C4-2B (cell line): ENCODE data around the gene TIMM10B.

ENCODE experiments used
- ZFX ChIP-seq: fragments of 450-650 bp; IDR thresholded peaks from 2 replicates; pipeline ENCODE4 v1.6.1; 2017
- TF ChIP-seq, protein P1 (sequence below): fragments of 450-650 bp; conservative IDR thresholded peaks from 2 replicates; pipeline ENCODE4 v1.5.1; 2017; ENCODE audit warnings: mild to moderate bottlenecking

GRCh38 chr11:6497069-6497839 lies 16.0 kb downstream of the TIMM10B start, which contains the start of gene DNHD1:
- TF ChIP-seq ZFX = no peak
- TF ChIP-seq, protein P1, sequence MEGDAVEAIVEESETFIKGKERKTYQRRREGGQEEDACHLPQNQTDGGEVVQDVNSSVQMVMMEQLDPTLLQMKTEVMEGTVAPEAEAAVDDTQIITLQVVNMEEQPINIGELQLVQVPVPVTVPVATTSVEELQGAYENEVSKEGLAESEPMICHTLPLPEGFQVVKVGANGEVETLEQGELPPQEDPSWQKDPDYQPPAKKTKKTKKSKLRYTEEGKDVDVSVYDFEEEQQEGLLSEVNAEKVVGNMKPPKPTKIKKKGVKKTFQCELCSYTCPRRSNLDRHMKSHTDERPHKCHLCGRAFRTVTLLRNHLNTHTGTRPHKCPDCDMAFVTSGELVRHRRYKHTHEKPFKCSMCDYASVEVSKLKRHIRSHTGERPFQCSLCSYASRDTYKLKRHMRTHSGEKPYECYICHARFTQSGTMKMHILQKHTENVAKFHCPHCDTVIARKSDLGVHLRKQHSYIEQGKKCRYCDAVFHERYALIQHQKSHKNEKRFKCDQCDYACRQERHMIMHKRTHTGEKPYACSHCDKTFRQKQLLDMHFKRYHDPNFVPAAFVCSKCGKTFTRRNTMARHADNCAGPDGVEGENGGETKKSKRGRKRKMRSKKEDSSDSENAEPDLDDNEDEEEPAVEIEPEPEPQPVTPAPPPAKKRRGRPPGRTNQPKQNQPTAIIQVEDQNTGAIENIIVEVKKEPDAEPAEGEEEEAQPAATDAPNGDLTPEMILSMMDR = no peak
